Embryonic facial prominence (tissue), 1 donor: ENCODE data around the gene SCARB2.
"Not testable (repeated sequence)": the region's sequence is repeated elsewhere in the genome, so short reads cannot be mapped to it uniquely, and the experiment has no call there.

ENCODE experiments used
- DNase-seq: peaks from one replicate; pipeline ENCODE4 v3.0.0-alpha.2; 2016; ENCODE audit errors: extremely low spot score

Gene SCARB2, protein sequence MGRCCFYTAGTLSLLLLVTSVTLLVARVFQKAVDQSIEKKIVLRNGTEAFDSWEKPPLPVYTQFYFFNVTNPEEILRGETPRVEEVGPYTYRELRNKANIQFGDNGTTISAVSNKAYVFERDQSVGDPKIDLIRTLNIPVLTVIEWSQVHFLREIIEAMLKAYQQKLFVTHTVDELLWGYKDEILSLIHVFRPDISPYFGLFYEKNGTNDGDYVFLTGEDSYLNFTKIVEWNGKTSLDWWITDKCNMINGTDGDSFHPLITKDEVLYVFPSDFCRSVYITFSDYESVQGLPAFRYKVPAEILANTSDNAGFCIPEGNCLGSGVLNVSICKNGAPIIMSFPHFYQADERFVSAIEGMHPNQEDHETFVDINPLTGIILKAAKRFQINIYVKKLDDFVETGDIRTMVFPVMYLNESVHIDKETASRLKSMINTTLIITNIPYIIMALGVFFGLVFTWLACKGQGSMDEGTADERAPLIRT

DNA sequence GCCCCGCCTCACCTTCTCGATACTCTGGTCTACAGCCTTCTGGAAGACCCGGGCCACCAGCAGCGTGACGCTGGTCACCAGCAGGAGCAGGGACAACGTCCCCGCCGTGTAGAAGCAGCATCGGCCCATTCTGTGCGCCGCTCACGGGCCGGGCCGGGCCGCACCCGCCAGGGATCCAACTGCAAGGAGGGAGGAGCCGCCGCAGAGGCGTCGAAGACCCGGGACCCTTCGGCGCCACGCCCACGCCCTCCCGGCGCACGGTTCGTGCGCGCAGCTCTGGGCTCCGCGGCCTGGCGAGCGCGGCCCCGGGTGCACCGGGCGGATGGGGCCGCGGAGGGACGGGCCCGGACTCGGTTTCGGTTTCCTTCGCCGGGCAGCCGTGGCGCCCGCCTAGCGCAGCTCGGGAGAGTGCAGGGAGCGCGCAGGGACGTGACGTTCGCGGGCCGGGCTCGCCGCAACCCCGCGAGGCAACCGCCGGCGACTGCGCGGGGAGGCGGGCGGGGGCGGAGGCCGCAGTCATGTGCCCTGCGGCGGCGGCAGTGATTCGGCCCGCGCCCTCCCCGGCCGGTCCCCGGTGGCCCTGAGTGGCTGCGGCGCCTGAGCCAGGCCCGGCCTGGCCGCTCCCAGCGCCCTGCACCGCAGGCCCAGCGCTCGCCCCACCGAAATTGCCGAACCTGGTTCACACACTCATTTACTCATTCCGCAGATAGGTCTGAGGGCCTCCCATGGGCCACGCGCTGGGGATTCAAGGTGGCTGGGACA lies at the start of gene SCARB2:
Gene SCARB2 (minus strand): TSS at position 410 of the 762 bp plus-strand sequence. CDS start 281 bp downstream, at position 129.
- DNase-seq = peak; percentile 53

DNA sequence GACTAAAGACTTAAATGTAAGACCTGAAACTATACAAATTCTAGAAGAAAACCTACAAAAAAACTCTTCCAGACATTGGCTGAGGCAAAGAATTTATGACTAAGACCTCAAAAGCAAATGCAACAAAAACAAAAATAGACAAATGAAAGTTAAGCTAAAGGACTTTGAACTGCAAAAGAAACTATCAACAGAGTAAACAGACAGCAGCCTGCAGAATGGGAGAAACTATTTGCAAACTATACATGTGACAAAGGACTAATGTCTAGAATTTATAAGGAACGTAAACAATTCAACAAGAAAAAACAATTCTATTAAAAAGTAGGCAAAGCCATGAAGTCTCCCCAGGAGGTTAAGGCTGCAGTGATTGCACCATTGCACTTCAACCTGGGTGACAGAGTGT lies 46.9 kb upstream of the SCARB2 start:
- DNase-seq = no peak

DNA sequence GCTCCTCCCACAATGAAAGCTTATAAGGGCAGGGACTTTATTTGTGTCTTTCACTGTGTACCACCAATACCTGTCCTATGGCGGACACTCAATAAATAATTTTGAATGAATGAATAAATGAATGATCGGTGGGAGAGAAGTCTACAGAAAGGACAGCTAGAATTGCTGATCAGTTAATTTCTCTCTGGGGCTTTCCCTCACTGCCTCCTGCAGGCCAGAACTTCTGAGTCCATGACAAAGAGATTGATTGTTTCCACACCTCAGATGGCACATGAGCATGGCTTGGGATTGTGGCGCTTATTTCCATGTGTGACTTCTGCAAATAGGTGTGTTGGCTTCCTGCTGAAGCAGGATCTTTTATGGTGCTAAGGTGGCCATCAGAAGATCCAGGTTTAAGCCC lies 44.2 kb upstream of the SCARB2 start:
- DNase-seq = no peak

DNA sequence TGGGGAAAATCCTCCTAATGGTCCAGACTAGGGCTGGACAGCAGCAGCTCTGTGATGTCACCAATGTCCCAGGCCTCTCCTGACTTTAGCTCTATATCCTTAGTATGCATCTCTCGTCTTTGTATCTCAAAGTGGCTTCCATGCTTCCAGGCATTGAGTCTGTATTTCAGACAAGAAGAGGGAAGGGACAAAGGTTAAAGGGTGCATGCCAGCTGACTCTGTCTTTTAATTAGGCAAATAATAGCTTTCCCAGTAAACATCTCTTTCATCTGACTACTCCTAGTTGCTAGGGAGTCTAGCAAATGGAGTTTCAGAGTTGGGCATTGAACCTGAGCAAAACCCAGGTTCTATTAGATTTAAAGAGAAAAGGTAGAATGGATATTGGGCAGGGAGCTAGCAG lies 43.3 kb upstream of the SCARB2 start:
- no peak for DNase-seq

DNA sequence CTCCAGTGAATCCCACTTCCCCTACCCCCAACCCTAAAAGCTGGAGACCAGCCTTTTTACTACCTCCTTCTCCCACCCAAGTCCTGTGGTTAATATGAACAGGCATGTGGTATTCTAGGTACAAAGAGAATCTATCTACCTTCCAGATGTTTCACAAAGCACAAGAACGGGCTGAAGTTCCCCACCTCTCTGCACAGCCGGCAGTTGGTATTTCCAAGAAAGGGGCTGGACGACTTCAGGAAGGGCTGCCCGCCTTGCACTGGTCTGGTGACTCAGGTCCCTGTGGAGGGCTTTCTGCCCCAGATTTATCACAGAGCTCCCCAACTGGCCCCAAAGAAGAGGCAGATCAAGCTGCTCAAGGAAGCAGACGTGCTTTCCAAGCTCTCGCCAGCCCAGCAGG lies 42.4 kb upstream of the SCARB2 start:
- DNase-seq = no peak

DNA sequence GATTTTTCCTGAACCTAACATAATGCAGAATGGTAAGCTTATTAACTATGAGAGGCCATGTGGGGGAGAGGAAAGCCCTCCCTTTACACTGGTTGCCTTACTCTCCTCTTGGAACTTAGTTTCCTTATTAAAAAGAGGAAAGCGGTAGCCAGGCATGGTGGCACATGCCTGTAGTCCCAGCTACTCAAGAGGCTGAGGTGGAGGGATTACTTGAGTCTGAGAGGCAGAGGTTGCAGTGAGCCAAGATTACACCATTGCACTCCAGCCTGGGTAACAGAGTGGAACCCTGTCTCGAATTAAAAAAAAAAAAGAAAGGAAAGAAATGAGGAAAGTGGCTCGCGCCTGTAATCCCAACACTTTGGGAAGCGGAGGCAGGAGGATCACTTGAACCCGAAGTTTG lies 39.9 kb upstream of the SCARB2 start:
- DNase-seq = no peak

DNA sequence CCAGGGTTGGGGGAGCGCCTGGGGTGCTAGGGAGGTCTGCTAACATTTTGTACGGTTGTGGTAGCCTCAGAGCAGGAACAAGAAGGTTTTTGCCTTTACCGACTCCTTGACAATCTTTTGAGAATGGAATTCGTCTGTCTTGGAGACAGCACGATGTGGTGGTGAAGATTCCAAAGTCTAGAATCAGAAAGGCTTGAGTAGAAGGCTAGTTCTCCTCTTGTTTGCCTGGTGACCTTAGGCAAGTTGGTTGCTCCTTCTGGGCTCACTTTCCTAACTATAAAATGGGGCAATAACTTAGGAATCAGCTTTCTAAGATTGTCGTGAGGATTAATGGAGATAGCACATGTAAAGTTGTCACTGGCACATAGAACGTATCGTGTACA lies 38.6 kb upstream of the SCARB2 start:
- DNase-seq = no peak

DNA sequence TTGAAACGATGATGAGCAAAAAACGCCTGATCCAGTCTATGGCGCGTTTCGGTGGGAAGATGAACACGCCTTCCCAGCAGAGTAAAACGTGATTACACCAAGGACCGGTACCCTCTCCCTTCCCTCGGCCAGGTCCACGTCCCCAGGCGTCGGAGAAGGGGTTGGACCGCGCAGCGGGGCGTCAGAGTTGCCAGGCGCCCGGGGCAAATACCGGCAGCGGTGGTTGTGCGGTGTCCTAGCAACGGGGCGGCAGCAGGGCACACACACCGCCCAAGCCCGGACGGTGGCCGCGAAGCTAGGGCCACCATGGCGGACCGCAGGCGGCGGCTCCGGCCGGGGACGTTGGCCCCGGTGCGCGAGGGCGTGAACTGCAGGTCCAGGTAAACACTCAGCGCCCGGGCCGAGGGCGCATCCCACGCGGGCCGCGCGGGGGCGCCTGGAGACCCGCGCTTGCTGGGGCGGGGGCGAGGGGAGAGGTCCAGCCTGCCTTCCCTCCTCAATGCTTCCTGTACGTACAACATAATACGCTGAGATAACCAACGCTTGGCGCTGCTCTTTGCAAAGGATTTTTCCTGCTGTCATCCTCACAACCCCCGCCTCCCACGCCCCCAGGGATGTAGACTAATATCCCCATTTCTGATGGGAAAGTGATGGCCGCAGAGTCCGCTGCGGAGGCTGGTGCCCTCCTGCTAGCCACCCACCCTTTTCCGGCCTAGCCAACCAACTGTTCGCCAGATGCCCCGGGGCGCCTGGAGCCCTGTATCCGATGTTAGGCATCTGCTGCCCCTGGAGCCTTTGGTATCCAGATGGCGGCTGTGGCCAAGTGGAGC lies 38.0 kb upstream of the SCARB2 start, which contains the start of gene FAM47E:
Gene FAM47E (plus strand): TSS at position 281 of the 830 bp plus-strand sequence. CDS start 26 bp downstream, at position 307.
- DNase-seq = no peak

DNA sequence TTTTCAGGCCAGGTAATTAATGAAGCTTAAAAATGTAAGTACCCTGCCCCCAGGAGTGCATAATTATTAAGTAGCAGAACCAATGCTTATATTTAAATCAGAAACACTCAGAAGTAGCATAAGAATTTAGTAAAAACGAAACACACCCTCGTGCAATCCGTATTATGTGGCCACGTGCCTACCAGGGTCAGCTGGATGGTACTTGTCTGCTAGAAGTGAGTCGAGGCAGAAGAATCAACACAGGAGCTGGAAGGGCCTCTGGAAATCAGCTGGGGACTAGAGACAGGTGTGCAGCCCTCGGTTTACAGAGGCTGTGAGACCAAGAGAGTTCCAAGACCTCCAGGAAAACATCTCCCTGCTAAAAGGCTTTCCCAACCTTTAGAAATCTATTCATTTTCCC lies 37.3 kb upstream of the SCARB2 start:
- DNase-seq = no peak

DNA sequence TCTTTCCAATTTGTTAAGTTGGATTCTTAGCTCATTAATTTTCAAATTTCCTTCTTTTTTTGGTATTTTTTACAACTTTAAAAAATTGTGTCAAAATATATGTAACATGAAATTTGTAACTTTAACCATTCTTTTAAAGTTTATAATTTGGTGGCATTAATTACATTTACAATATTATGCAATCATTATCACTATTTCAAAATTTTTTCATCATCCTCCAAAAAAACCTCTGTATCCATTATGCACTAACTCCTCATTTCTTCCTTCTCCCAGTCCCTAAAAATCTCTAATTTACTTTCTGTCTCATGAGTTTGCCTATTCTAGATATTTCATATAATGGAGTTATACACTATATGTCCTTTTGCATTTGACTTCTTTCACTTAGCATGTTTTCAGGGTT lies 33.2 kb upstream of the SCARB2 start:
- no peak for DNase-seq

DNA sequence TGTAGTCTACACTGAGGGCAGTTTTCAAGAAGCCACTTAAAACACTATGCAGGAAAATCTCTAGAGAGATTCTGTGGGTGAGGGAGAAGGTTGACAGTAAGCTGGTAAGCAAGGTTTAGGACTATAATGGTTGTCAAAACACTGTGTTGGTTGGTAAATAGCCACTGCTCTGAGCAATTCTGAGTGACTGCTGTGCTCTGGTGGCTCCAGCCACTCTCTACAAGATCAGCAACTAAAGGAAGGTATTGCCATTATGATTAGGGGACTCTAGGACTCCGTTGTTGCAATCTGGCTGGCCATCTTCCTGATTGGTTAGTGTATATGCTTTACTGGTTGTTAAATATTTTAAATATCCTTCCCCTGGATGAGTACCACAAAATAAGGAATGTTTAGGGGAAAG lies 32.4 kb upstream of the SCARB2 start:
- DNase-seq = no peak

DNA sequence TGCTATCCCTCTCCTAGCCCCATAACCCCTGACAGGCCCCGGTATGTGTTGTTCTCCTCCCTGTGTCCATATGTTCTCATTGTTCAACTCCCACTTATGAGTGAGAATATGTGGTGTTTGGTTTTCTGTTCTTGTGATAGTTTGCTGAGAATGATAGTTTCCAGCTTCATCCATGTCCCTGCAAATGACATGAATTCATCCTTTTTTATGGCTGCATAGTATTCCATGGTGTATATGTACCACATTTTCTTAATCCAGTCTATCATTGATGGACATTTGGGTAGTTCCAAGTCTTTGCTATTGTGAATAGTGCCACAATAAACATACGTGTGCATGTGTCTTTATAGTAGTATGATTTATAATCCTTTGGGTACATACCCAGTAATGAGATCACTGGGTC lies 30.3 kb upstream of the SCARB2 start:
- DNase-seq = not testable (repeated sequence)

DNA sequence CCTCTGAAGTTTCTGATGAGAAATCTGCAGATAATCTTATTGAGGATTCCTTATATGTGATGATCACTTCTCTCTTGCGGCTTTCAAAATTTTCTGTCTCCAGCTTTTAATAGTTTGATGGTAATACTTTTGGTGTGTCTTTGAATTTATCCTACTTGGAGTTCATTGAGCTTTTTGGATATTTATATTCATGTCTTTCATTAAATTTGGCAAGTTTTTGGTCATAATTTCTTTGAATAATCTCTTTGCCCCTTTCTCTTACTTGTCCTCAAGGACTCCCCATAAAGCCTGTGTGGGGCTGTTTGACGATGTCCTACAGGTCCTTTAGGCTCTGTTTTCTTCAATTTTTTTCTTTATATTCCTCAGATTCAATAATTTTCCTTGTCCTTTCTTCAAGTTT lies 26.6 kb upstream of the SCARB2 start:
- DNase-seq = no peak

DNA sequence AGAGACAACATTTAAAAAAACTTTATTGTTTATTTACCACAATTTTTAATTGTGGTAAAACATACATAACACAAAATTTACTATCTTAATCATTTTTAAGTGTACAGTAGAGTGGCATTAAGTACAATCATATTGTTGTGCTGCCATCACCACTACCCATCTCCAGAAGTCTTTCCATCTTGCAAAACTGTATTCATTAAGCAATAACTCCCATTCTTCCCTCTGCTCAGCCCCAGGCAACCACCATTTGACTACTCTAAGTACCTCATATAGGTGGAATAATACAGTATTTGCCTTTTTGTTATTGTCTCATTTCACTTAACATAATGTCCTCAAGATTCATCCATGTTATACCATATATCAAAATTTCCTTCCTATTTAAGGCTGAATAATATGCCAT lies 25.1 kb upstream of the SCARB2 start:
- DNase-seq = no peak

DNA sequence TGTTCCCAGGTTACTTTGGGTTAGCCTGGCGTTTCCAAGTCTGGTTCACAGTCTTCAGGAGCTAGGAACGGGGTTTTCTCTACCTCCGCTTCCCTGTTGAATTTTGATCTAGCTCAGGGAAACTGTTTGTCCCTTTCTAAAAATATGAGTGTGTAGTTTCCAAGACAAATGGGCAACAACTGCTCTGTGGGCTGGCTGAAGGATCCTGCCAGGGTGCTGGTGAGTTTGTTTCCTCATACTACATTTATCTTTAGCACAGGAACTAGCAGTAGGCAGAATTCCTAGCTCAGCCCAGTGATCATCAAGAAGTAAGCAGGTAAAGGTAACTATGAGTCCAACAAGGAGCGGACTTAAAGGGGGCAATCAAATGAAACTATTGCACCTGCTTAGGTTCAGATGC lies 24.6 kb upstream of the SCARB2 start:
- DNase-seq = no peak

DNA sequence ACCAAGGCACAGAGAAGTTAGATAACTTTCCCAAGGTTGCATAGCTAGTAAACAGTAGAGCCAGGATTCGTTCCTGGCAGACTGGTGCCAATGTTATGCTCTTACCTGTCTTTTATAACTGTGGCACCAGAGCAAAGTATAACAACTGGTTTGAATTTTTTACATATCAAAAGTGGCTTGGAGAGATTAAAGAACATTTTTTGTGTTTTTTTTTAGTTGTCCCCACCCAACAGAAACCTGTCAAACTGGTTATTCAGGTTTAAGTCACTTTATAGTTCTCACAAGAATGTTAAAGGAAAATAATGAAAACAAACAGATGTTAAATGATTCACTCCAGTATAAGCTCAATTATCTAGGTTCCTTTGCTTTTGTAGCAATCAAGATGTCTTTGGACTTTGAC lies 22.3 kb upstream of the SCARB2 start:
- no peak for DNase-seq

DNA sequence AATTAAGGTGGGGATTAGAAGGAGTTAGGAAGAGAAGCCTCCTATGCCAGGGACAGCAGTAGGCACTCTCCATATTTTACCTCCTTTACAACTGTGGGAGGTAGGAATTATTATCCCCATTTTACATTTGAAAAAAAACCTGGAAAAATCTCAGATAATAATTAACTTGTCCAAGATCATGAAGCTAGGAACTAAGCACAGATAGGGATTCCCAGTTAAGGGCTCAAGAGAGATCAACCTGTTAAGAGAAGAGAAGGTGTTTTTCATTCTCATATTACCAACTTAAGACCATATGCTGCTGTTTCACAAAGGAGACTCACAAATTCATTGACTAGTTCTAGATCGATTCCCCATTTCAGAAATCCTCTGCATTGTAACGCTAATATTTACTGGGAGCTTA lies 21.8 kb upstream of the SCARB2 start:
- no peak for DNase-seq

DNA sequence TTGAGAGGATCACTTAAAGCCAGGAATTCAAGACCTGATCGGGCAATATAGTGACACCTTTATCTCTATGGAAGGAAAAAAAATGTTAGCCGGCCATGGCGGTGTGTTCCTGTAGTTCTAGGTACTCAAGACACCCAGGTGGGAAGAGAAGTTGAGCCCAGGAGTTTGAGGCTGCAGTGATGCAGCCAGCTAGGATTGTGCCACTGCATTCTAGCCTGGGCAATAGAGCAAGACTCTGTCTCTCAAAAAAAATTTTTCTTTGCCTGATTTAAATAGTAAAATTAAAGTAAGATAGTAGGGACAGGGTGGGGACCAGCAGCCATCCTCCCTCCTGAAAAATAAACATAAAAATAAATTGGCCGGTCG lies 21.0 kb upstream of the SCARB2 start:
- DNase-seq = no peak

DNA sequence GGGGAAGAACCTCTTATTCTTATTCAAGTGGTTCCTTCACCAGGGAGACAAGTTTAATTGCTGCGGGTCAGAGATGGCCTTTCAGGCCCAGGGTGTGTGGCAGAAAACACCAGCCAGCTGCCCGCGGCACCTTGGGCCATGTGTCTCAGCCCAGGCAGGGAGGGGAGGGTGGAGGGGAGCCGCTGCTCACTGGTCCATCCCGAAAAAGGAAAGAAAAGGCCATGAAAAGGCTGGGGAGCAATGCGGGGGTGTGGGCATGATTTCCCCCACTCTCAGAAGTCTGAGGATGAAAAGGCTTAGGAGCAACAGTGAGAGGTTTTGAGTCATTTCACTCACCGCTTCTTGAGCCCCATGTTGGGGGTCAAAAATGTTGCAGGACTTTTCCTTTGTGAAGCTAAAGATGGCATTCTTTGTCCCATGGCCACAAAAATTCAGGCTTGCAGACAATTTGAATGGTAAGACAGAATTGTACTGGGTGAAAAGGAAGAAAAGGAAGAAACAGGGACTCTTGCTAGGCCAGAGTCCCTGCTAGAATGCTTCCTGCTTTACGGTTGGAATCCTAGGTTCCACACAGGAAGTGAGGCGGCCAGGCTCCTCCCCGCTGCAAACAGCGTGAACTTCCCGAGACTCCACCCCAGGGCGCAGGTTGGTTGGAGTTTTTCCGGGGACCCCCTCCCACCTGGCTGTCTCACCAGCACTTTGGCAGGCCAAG lies 20.5 kb upstream of the SCARB2 start:
- DNase-seq = no peak

DNA sequence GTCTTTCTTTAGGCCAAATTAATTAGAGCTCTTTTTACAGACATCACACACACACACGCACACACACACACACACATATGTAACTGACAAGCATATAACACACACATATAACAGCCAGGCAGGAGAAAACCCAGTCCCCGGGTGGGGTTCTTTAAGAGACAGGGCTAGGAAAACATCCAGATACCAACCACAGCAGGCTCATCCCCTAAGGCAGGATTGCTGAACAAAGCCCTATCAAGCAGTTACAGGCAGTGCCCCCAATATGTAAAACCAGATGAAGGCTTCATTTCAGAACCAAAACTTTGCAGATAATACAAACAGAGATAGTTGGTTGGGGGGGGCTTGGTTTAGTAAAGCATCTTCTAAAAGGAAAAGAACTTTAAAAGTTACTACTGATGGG lies 19.9 kb upstream of the SCARB2 start:
- no peak for DNase-seq

DNA sequence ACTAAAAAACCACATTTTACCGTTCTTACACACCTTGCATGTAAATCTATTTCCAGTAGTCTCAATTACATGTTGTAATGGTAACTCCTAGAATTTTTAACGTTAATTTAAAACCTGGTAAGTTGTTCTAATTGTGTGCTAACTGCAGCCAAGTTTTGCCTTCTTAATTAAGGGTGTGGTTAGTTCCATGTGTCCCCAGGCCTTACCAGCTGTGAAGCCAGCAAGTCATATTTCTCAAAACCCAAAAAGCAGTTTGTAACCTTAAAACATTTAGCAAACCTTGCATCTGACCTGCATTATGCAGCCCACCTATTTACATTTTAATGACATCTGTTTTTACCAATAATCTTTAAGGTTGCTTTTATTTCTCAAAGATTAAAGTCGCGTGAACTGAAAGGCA lies 19.5 kb upstream of the SCARB2 start:
- DNase-seq = no peak

DNA sequence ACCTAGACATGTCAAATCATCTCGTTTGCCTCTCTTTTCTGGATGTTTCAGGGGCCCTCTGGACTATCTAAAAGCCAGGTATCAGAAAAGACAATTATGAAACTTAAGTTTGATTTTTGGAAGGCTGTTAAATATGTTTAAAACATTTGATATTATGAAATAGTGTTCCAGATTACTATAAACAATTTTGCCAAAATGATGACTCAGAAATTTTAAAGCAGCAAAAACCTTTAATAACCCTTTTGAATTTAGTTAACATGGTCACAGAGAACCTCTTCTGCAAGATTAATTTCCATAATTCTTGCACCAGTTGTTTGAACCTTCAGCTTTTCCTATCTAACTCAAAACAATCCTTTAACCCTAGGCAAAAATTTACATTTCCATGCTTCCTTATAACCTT lies 19.1 kb upstream of the SCARB2 start:
- no peak for DNase-seq
